GM21786 (cell line): Measurements from ENCODE around the gene LAMB4.

Source experiments
- ATAC-seq: cut with Tn5 transposase; IDR thresholded peaks from one replicate; pipeline ENCODE4 v1.9.1; 2021; ENCODE audit not compliant: unreplicated experiment

Gene LAMB4

GRCh38 chr7:108016841-108017775, 113.1 kb downstream of the LAMB4 start:
- ATAC-seq = peak; percentile 60

GRCh38 chr7:108015740-108016139, 114.4 kb downstream of the LAMB4 start:
- no peak for ATAC-seq

- no peak for ATAC-seq
Observed at GRCh38 chr7:108014747-108015682, 115.1 kb downstream of the LAMB4 start.

- ATAC-seq = no peak
Observed at GRCh38 chr7:108014215-108014614, 115.9 kb downstream of the LAMB4 start.

GRCh38 chr7:108012499-108013430, 117.4 kb downstream of the LAMB4 start:
- no peak for ATAC-seq

- peak; percentile 63 for ATAC-seq
Observed at GRCh38 chr7:108010377-108010776, 119.8 kb downstream of the LAMB4 start.

- no peak for ATAC-seq
Observed at GRCh38 chr7:108009873-108010272, 120.3 kb downstream of the LAMB4 start.

GRCh38 chr7:108008827-108009226, 121.3 kb downstream of the LAMB4 start:
- ATAC-seq = no peak

- no peak for ATAC-seq
Observed at GRCh38 chr7:108008240-108008639, 121.9 kb downstream of the LAMB4 start.

- no peak for ATAC-seq
Observed at GRCh38 chr7:108007762-108008161, 122.4 kb downstream of the LAMB4 start.

- ATAC-seq = no peak
Observed at GRCh38 chr7:108007261-108007660, 122.9 kb downstream of the LAMB4 start.

GRCh38 chr7:108004220-108005142, 125.7 kb downstream of the LAMB4 start:
- peak; percentile 65 for ATAC-seq

GRCh38 chr7:108003599-108003935, 126.6 kb downstream of the LAMB4 start:
- ATAC-seq = no peak

- no peak for ATAC-seq
Observed at GRCh38 chr7:108002726-108003598, 127.2 kb downstream of the LAMB4 start, which contains the start of gene LAMB1. LAMB1 (minus strand) TSS chr7:108003161; CDS start chr7:108002885, 276 bp downstream.

- no peak for ATAC-seq
Observed at GRCh38 chr7:108001764-108002725, 128.1 kb downstream of the LAMB4 start.

GRCh38 chr7:108000875-108001763, 129.0 kb downstream of the LAMB4 start:
- no peak for ATAC-seq
